ENCODE measurements around the gene CEP85L. TPM values are rescaled to one million over a fixed set of nuclear protein-coding genes. Genes with fewer than 3 reads are reported as not detected.

The CEP85L gene
- total RNA-seq, 1 donor from 2014 or later, result 21.8 TPM

GRCh38 chr6:118635909-118636735 is 15.3 kb downstream of the CEP85L start:
- Mint-ChIP-seq H3K27ac (no peak overlapping the region), H3K36me3 (ENCODE audit: low read depth) (peaks cover 11% of the 10 kb centered on the region), H3K4me3 (no peak overlapping the region), H3K27me3 (no peaks in the 10 kb centered on the region), H3K9me3 (no peaks in the 10 kb centered on the region), H3K4me1 (peaks cover 16% of the 10 kb centered on the region)
- DNase-seq (no peak), ATAC-seq (ENCODE audit: low read depth) (no peak)
- CTCF ChIA-PET, result interaction anchor here (1.2 kb wide), 1 partner anchor 71 kb away, joined by 4 read pairs; no protein-coding TSS in a partner anchor
- TF ChIP-seq CTCF (IDR thresholded peaks at IDR 0.05), result no peak
- POLR2A ChIA-PET, result interaction anchor here (0.6 kb wide), 1 partner anchor 9 kb away, joined by 3 read pairs; no protein-coding TSS in a partner anchor
- intact Hi-C loops (cut with micrococcal nuclease), result no loop called here

DNA sequence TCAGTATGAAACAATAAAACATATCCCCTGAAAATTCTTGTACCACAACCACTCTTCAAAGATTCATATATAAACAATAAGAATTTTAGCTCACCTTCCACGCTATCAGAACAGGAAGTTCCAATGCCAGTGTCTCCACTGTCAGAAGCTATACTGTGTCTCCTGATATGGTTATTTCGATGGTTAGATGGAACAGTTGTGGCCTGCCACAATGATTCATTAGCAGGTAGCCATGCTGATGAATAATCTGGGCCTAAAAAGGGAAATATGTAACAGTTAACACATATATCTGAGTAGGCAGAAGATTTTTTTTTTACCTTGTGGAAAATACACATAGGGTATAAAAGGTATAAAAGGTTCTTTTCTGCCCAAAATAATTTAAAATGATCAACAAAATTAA is 19.0 kb downstream of the CEP85L start:
- CTCF ChIA-PET, result no interaction called here
- DNase-seq (no peak), ATAC-seq (ENCODE audit: low read depth) (no peak)
- TF ChIP-seq CTCF (IDR thresholded peaks at IDR 0.05), result no peak
- intact Hi-C loops (cut with micrococcal nuclease), result no loop called here
- no peak overlapping the region for H3K27ac Mint-ChIP-seq
- H3K36me3 Mint-ChIP-seq (ENCODE audit: low read depth), result peaks cover 35% of the 10 kb centered on the region
- no peak overlapping the region for H3K4me3 Mint-ChIP-seq
- peaks cover 4% of the 10 kb centered on the region for H3K4me1 Mint-ChIP-seq
- no peaks in the 10 kb centered on the region for H3K9me3 Mint-ChIP-seq
- POLR2A ChIA-PET, result no interaction called here
- H3K27me3 Mint-ChIP-seq, result no peaks in the 10 kb centered on the region

DNA sequence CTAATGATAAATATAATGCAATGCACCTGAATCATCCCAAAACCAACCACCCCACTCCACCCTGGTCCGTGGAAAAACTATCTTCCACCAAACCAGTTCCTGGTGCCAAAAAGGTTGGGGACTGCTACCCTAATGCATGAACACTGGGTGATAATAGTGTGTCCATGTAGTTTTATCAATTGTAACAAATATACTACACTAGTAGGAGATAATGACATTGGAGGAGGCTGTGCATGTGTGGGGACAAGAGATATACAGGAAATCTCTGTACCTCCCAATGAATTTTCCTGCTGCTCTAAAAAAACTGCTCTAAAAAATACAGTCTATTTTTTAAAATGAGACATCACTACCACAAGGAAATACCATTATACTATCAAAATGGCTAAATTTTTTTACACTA is 20.5 kb downstream of the CEP85L start:
- POLR2A ChIA-PET, result no interaction called here
- CTCF ChIA-PET, result no interaction called here
- no peaks in the 10 kb centered on the region for H3K27me3 Mint-ChIP-seq
- H3K27ac Mint-ChIP-seq, result no peak overlapping the region
- no peak for TF ChIP-seq CTCF (IDR thresholded peaks at IDR 0.05)
- ATAC-seq (ENCODE audit: low read depth), result no peak
- intact Hi-C loops (cut with micrococcal nuclease), result no loop called here
- H3K9me3 Mint-ChIP-seq, result peaks cover 5% of the 10 kb centered on the region
- H3K36me3 Mint-ChIP-seq (ENCODE audit: low read depth), result peaks cover 40% of the 10 kb centered on the region
- no peak overlapping the region for H3K4me3 Mint-ChIP-seq
- peaks cover 4% of the 10 kb centered on the region for H3K4me1 Mint-ChIP-seq
- no peak for DNase-seq

DNA sequence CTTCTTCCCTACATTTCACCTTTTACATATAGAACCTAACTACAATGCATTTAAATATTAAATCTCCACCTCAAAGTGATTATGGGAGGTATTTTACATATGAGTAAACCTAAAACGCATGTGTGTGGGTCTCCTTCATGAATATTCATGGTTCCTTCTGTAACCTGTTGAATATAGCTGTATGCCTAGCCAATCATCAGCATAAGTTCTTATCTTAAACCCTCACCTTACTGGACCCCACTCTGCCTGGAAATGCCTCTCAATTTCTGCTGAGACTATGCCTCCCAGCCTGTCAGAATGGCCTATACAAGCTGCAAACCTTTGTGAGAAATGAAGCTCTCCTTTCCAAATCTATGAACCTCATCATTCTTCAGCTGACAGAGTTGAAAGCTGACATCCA is 21.3 kb downstream of the CEP85L start:
- POLR2A ChIA-PET, result no interaction called here
- intact Hi-C loops (cut with micrococcal nuclease), result no loop called here
- no peak for DNase-seq
- CTCF ChIA-PET, result no interaction called here
- no peak overlapping the region for H3K27ac Mint-ChIP-seq
- TF ChIP-seq CTCF (IDR thresholded peaks at IDR 0.05), result no peak
- ATAC-seq (ENCODE audit: low read depth), result no peak
- peaks cover 2% of the 10 kb centered on the region for H3K4me1 Mint-ChIP-seq
- peaks cover 5% of the 10 kb centered on the region for H3K9me3 Mint-ChIP-seq
- no peak overlapping the region for H3K4me3 Mint-ChIP-seq
- H3K27me3 Mint-ChIP-seq, result no peaks in the 10 kb centered on the region
- H3K36me3 Mint-ChIP-seq (ENCODE audit: low read depth), result peaks cover 39% of the 10 kb centered on the region

- no peak overlapping the region for H3K27ac Mint-ChIP-seq
- no peak for DNase-seq
- H3K9me3 Mint-ChIP-seq, result peaks cover 5% of the 10 kb centered on the region
- H3K36me3 Mint-ChIP-seq (ENCODE audit: low read depth), result peaks cover 39% of the 10 kb centered on the region
- TF ChIP-seq CTCF (IDR thresholded peaks at IDR 0.05), result no peak
- ATAC-seq (ENCODE audit: low read depth), result no peak
- intact Hi-C loops (cut with micrococcal nuclease), result no loop called here
- POLR2A ChIA-PET, result interaction anchor here (0.7 kb wide), 1 partner anchor 103 kb away, joined by 4 read pairs; no protein-coding TSS in a partner anchor
- no peak overlapping the region for H3K4me3 Mint-ChIP-seq
- H3K4me1 Mint-ChIP-seq, result peaks cover 2% of the 10 kb centered on the region
- CTCF ChIA-PET, result no interaction called here
- H3K27me3 Mint-ChIP-seq, result no peaks in the 10 kb centered on the region
Measured at GRCh38 chr6:118627724-118628123, 23.7 kb downstream of the CEP85L start.

Measured in activated B cell treated with CpG ODN at 0.5 μM for 24 hours (primary cell).